WTC11 (cell line): ENCODE data around the gene RBFOX1. TPM values are rescaled to one million over a fixed set of nuclear protein-coding genes. Genes with fewer than 3 reads are reported as not detected.

ENCODE experiments used
- ATAC-seq: fragments of 200-7000 bp; cut with Tn5 transposase; 2 replicates; pipeline ENCODE4 v1.10.0; 2021; ENCODE audit warnings: mild to moderate bottlenecking, moderate library complexity
- CTCF ChIA-PET: fragments of 300-600 bp; sonication (Branson Sonifier 250); formaldehyde crosslinking; loops from one replicate; lab custom pipeline; 2021; ENCODE audit warnings: antibody characterized with exemption; lab: Charles Lee
- POLR2A ChIA-PET: fragments of 350-600 bp; sonication (Branson Sonifier 250); formaldehyde crosslinking; loops from one replicate; lab custom pipeline; 2021; ENCODE audit warnings: antibody characterized with exemption; lab: Charles Lee
- DNase-seq: peaks from one replicate; pipeline ENCODE4 v3.0.0; 2021; ENCODE audit warnings: low spot score
- H3K27ac Mint-ChIP-seq: 2 replicates; pipeline ENCODE4 v1.8.0; 2021; ENCODE audit warnings: mixed read lengths
- H3K27me3 Mint-ChIP-seq: 2 replicates; pipeline ENCODE4 v1.8.0; 2021; ENCODE audit warnings: low read depth, mild to moderate bottlenecking, moderate library complexity, mixed read lengths
- H3K36me3 Mint-ChIP-seq: 2 replicates; pipeline ENCODE4 v1.8.0; 2021; ENCODE audit warnings: mixed read lengths
- H3K4me1 Mint-ChIP-seq: 2 replicates; pipeline ENCODE4 v1.8.0; 2022; ENCODE audit warnings: mixed read lengths
- H3K4me3 Mint-ChIP-seq: 2 replicates; pipeline ENCODE4 v1.8.0; 2021; ENCODE audit warnings: mild to moderate bottlenecking, moderate library complexity, mixed read lengths
- H3K9me3 Mint-ChIP-seq: 2 replicates; pipeline ENCODE4 v1.8.0; 2021; ENCODE audit warnings: mixed read lengths
- ATF1 ChIP-seq: sonication (generic); formaldehyde crosslinking; IDR thresholded peaks from 2 replicates; pipeline ENCODE4 v1.8.1; 2023; ENCODE audit warnings: mild to moderate bottlenecking, moderate library complexity, missing genetic modification reagents
- ELF4 ChIP-seq: sonication (generic); formaldehyde crosslinking; IDR thresholded peaks from 2 replicates; pipeline ENCODE4 v1.8.1; 2022; ENCODE audit warnings: low read depth, mild to moderate bottlenecking, moderate library complexity, missing genetic modification reagents
- EMX1 ChIP-seq: fragments of 250-450 bp; sonication (Bioruptor Pico); IDR thresholded peaks from 2 replicates; pipeline ENCODE4 v1.8.0; 2021; ENCODE audit warnings: mild to moderate bottlenecking
- FOXJ3 ChIP-seq: sonication (generic); formaldehyde crosslinking; IDR thresholded peaks from 2 replicates; pipeline ENCODE4 v1.9.0; 2021; ENCODE audit warnings: missing genetic modification reagents, mild to moderate bottlenecking, borderline replicate concordance
- GTF2I ChIP-seq: fragments of 250-450 bp; sonication (Bioruptor Pico); conservative IDR thresholded peaks from 2 replicates; pipeline ENCODE4 v1.4.0; 2021; ENCODE audit warnings: mild to moderate bottlenecking
- IRF2 ChIP-seq: sonication (generic); formaldehyde crosslinking; IDR thresholded peaks from 2 replicates; pipeline ENCODE4 v1.8.0; 2022; ENCODE audit warnings: low read depth, missing genetic modification reagents, borderline replicate concordance
- MAX ChIP-seq: sonication (generic); formaldehyde crosslinking; IDR thresholded peaks from 2 replicates; pipeline ENCODE4 v1.8.0; 2022; ENCODE audit warnings: mild to moderate bottlenecking, missing genetic modification reagents
- NR3C1 ChIP-seq: sonication (generic); formaldehyde crosslinking; conservative IDR thresholded peaks from 2 replicates; pipeline ENCODE4 v1.8.1; 2023; ENCODE audit warnings: low read depth, mild to moderate bottlenecking, missing genetic modification reagents
- SOX15 ChIP-seq: fragments of 250-450 bp; sonication (Bioruptor Pico); IDR thresholded peaks from 2 replicates; pipeline ENCODE4 v1.9.0; 2021; ENCODE audit warnings: mild to moderate bottlenecking
- TP53 ChIP-seq: sonication (generic); formaldehyde crosslinking; IDR thresholded peaks from 2 replicates; pipeline ENCODE4 v1.8.1; 2023; ENCODE audit warnings: mild to moderate bottlenecking, missing genetic modification reagents
- ZNF263 ChIP-seq: sonication (generic); formaldehyde crosslinking; IDR thresholded peaks from 2 replicates; pipeline ENCODE4 v1.8.1; 2022; ENCODE audit warnings: low read depth, mild to moderate bottlenecking, moderate library complexity, missing genetic modification reagents
- ZNF281 ChIP-seq: sonication (generic); formaldehyde crosslinking; IDR thresholded peaks from 2 replicates; pipeline ENCODE4 v1.8.0; 2023; ENCODE audit warnings: mild to moderate bottlenecking, missing genetic modification reagents
- total RNA-seq: library from RNA; stranded (reverse); gene quantifications from 3 replicates; pipeline ENCODE4 v1.2.3, GENCODE V29; 2021
- TF ChIP-seq, protein P1 (sequence below): sonication (generic); formaldehyde crosslinking; IDR thresholded peaks from 2 replicates; pipeline ENCODE4 v1.8.0; 2023; ENCODE audit warnings: missing genetic modification reagents, mild to moderate bottlenecking, borderline replicate concordance
- TF ChIP-seq, protein P2 (sequence below): sonication (generic); formaldehyde crosslinking; IDR thresholded peaks from 2 replicates; pipeline ENCODE4 v1.8.1; 2023; ENCODE audit warnings: mild to moderate bottlenecking, missing genetic modification reagents, moderate library complexity
- TF ChIP-seq, protein P3 (sequence below): sonication (generic); formaldehyde crosslinking; IDR thresholded peaks from 2 replicates; pipeline ENCODE4 v1.8.0; 2022; ENCODE audit warnings: mild to moderate bottlenecking, missing genetic modification reagents
- TF ChIP-seq, protein P4 (sequence below): sonication (generic); formaldehyde crosslinking; IDR thresholded peaks from 2 replicates; pipeline ENCODE4 v1.8.1; 2023; ENCODE audit warnings: mild to moderate bottlenecking, moderate library complexity, missing genetic modification reagents

The RBFOX1 gene
- total RNA-seq, 1 experiment from 2014 or later: 1.1 TPM

DNA sequence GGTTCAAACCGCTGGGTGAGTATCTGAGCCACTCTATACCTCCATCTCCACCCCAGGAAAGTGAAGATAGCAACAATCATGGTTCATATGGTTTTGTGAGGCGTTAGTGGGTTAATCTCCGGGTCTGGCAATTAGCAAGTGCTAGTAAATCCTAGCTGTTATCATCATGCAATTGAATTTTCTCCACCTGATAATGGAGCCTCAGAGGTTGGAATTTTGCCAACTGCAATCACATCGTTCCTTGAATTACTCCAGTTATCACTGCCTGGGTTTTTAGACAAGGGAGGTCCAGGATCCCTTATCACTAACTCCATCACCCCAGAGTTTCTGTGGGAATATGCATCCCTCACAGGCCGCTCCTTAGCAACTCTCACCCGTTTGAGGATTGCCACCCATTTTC is 311.5 kb downstream of the RBFOX1 start:
- 0 out of 2 replicates have a peak, but pooled peaks cover 4% of the 10 kb centered on the region for H3K27me3 Mint-ChIP-seq
- H3K4me1 Mint-ChIP-seq: peaks cover 10% of the 10 kb centered on the region
- peaks cover 19% of the 10 kb centered on the region for H3K9me3 Mint-ChIP-seq
- DNase-seq (no peak), ATAC-seq (no peak)
- H3K36me3 Mint-ChIP-seq: peaks cover 13% of the 10 kb centered on the region
- TF ChIP-seq ZNF263 (CRISPR knock-in tag) (no peak), MAX (CRISPR knock-in tag) (no peak), EMX1 (CRISPR knock-in tag) (no peak), SOX15 (CRISPR knock-in tag) (no peak), ZNF281 (CRISPR knock-in tag) (no peak), TP53 (CRISPR knock-in tag) (no peak), FOXJ3 (CRISPR knock-in tag) (no peak), NR3C1 (CRISPR knock-in tag) (no peak), ATF1 (CRISPR knock-in tag) (no peak), ELF4 (CRISPR knock-in tag) (no peak), GTF2I (CRISPR knock-in tag) (no peak)
- TF ChIP-seq, protein P1, sequence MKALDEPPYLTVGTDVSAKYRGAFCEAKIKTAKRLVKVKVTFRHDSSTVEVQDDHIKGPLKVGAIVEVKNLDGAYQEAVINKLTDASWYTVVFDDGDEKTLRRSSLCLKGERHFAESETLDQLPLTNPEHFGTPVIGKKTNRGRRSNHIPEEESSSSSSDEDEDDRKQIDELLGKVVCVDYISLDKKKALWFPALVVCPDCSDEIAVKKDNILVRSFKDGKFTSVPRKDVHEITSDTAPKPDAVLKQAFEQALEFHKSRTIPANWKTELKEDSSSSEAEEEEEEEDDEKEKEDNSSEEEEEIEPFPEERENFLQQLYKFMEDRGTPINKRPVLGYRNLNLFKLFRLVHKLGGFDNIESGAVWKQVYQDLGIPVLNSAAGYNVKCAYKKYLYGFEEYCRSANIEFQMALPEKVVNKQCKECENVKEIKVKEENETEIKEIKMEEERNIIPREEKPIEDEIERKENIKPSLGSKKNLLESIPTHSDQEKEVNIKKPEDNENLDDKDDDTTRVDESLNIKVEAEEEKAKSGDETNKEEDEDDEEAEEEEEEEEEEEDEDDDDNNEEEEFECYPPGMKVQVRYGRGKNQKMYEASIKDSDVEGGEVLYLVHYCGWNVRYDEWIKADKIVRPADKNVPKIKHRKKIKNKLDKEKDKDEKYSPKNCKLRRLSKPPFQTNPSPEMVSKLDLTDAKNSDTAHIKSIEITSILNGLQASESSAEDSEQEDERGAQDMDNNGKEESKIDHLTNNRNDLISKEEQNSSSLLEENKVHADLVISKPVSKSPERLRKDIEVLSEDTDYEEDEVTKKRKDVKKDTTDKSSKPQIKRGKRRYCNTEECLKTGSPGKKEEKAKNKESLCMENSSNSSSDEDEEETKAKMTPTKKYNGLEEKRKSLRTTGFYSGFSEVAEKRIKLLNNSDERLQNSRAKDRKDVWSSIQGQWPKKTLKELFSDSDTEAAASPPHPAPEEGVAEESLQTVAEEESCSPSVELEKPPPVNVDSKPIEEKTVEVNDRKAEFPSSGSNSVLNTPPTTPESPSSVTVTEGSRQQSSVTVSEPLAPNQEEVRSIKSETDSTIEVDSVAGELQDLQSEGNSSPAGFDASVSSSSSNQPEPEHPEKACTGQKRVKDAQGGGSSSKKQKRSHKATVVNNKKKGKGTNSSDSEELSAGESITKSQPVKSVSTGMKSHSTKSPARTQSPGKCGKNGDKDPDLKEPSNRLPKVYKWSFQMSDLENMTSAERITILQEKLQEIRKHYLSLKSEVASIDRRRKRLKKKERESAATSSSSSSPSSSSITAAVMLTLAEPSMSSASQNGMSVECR (CRISPR knock-in tag): no peak
- TF ChIP-seq, protein P2, sequence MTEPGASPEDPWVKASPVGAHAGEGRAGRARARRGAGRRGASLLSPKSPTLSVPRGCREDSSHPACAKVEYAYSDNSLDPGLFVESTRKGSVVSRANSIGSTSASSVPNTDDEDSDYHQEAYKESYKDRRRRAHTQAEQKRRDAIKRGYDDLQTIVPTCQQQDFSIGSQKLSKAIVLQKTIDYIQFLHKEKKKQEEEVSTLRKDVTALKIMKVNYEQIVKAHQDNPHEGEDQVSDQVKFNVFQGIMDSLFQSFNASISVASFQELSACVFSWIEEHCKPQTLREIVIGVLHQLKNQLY: no peak
- TF ChIP-seq, protein P3, sequence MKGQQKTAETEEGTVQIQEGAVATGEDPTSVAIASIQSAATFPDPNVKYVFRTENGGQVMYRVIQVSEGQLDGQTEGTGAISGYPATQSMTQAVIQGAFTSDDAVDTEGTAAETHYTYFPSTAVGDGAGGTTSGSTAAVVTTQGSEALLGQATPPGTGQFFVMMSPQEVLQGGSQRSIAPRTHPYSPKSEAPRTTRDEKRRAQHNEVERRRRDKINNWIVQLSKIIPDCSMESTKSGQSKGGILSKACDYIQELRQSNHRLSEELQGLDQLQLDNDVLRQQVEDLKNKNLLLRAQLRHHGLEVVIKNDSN (CRISPR knock-in tag): no peak
- POLR2A ChIA-PET: no interaction called here
- CTCF ChIA-PET: no interaction called here
- H3K4me3 Mint-ChIP-seq: no peak overlapping the region
- no peak overlapping the region for H3K27ac Mint-ChIP-seq

- Mint-ChIP-seq H3K4me3 (no peak overlapping the region), H3K36me3 (peaks cover 10% of the 10 kb centered on the region), H3K4me1 (peaks cover 15% of the 10 kb centered on the region), H3K9me3 (peaks cover 17% of the 10 kb centered on the region), H3K27ac (no peak overlapping the region), H3K27me3 (0 out of 2 replicates have a peak, but pooled peaks cover 4% of the 10 kb centered on the region)
- DNase-seq (no peak), ATAC-seq (no peak)
- ChIA-PET POLR2A (no interaction called here), CTCF (no interaction called here)
- TF ChIP-seq TP53 (CRISPR knock-in tag) (no peak), IRF2 (CRISPR knock-in tag) (no peak)
- TF ChIP-seq, protein P4, sequence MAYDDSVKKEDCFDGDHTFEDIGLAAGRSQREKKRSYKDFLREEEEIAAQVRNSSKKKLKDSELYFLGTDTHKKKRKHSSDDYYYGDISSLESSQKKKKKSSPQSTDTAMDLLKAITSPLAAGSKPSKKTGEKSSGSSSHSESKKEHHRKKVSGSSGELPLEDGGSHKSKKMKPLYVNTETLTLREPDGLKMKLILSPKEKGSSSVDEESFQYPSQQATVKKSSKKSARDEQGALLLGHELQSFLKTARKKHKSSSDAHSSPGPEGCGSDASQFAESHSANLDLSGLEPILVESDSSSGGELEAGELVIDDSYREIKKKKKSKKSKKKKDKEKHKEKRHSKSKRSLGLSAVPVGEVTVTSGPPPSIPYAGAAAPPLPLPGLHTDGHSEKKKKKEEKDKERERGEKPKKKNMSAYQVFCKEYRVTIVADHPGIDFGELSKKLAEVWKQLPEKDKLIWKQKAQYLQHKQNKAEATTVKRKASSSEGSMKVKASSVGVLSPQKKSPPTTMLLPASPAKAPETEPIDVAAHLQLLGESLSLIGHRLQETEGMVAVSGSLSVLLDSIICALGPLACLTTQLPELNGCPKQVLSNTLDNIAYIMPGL (CRISPR knock-in tag): no peak
These were observed 312.2 kb downstream of the RBFOX1 start for GRCh38 chr16:7644811-7645210.
